T-cell (primary cell): ENCODE data around the gene NUP188. TPM values are rescaled to one million over a fixed set of nuclear protein-coding genes. Genes with fewer than 3 reads are reported as not detected.
"Not testable (repeated sequence)": the region's sequence is repeated elsewhere in the genome, so short reads cannot be mapped to it uniquely, and the experiment has no call there.

Source experiments
- ATAC-seq, 4 experiments: fragments of 200-7000 bp in 3 of 4; fragments of 150-1000 bp in 1 of 4; cut with Tn5 transposase; replicated peaks in 1 of 4; 1 replicate in 3 of 4; 2 replicates in 1 of 4; pipeline ENCODE4 v1.10.0; 2021; ENCODE audit warnings: moderate library complexity in 3 of 4, mild to moderate bottlenecking in 2 of 4, moderate number of reproducible peaks in 1 of 4
- CTCF ChIA-PET, 2 donors: fragments of 300-600 bp; sonication (Branson Sonifier 250); formaldehyde crosslinking; loops; one replicate each; lab custom pipeline; 2022; ENCODE audit warnings: antibody characterized with exemption in 2 of 2; lab: Charles Lee
- POLR2A ChIA-PET, 2 donors: fragments of 300-600 bp; sonication (Branson Sonifier 250); formaldehyde crosslinking; loops; one replicate each; lab custom pipeline; 2022; ENCODE audit warnings: antibody characterized with exemption in 2 of 2; lab: Charles Lee
- DNase-seq, 35 experiments: peaks; one replicate each; pipeline versions ENCODE4 v3.0.0 to v3.0.0-alpha.2; 2013 to 2023
- H3K27ac ChIP-seq: one replicate; pipeline ENCODE4 v1.5.1; 2013; ENCODE audit warnings: low read length
- H3K27me3 ChIP-seq, 2 experiments: replicated peaks in 1 of 2; 1 replicate in 1 of 2; 2 replicates in 1 of 2; pipeline versions ENCODE4 v1.6.1 to v1.7.0; 2013; ENCODE audit warnings: low read length in 1 of 2, mixed read lengths in 1 of 2; ENCODE audit not compliant: control insufficient read depth in 2 of 2, insufficient read depth in 2 of 2; ENCODE audit errors: extremely low read depth in 1 of 2
- H3K36me3 ChIP-seq, 2 donors: 1 replicate in 1 of 2; 2 replicates in 1 of 2; pipeline versions ENCODE4 v1.6.1 to v1.7.0; 2013; ENCODE audit warnings: low read length in 1 of 2; ENCODE audit not compliant: control insufficient read depth in 2 of 2, insufficient read depth in 1 of 2; ENCODE audit errors: extremely low read depth in 1 of 2
- H3K4me1 ChIP-seq, 2 experiments: 1 replicate in 1 of 2; 2 replicates in 1 of 2; pipeline versions ENCODE4 v1.6.1 to v1.7.0; 2013; ENCODE audit warnings: low read length in 2 of 2, mixed read lengths in 1 of 2; ENCODE audit not compliant: insufficient read depth in 2 of 2, control insufficient read depth in 1 of 2; ENCODE audit errors: extremely low read depth in 1 of 2
- H3K4me3 ChIP-seq, 2 donors: 1 replicate in 1 of 2; 2 replicates in 1 of 2; pipeline versions ENCODE4 v1.5.1 to v1.7.0; 2013; ENCODE audit warnings: mild to moderate bottlenecking in 2 of 2, low read length in 1 of 2, moderate library complexity in 1 of 2; ENCODE audit not compliant: control insufficient read depth in 1 of 2; ENCODE audit errors: extremely low read depth in 1 of 2
- H3K9me3 ChIP-seq: 2 replicates; pipeline ENCODE4 v1.7.0; 2013
- H3K27ac Mint-ChIP-seq, 2 donors: one replicate each; pipeline ENCODE4 v1.8.0; 2020 to 2021; ENCODE audit warnings: mild to moderate bottlenecking in 2 of 2, mixed read lengths in 2 of 2
- H3K27me3 Mint-ChIP-seq, 2 donors: one replicate each; pipeline ENCODE4 v1.8.0; 2021 to 2022; ENCODE audit warnings: mixed read lengths in 2 of 2
- H3K36me3 Mint-ChIP-seq: one replicate; pipeline ENCODE4 v1.8.0; 2021; ENCODE audit warnings: mixed read lengths
- H3K4me1 Mint-ChIP-seq, 3 donors: one replicate each; pipeline ENCODE4 v1.8.0; 2020 to 2022; ENCODE audit warnings: mixed read lengths in 3 of 3, mild to moderate bottlenecking in 1 of 3
- H3K4me3 Mint-ChIP-seq, 3 donors: one replicate each; pipeline ENCODE4 v1.8.0; 2020 to 2022; ENCODE audit warnings: mild to moderate bottlenecking in 3 of 3, mixed read lengths in 3 of 3, moderate library complexity in 3 of 3
- H3K9me3 Mint-ChIP-seq, 3 donors: one replicate each; pipeline ENCODE4 v1.8.0; 2020 to 2022; ENCODE audit warnings: mixed read lengths in 3 of 3
- WGBS: methylation state at CpG from one replicate; pipeline ENCODE4 v1.1.5; 2013; ENCODE audit warnings: missing lambda C conversion rate; ENCODE audit not compliant: insufficient coverage; 5-methylcytosine and 5-hydroxymethylcytosine counted together
- total RNA-seq, 35 experiments: library from RNA in 6 of 35; stranded (reverse) in 6 of 35; fragments of 120-200 nt in 1 of 35; gene quantifications; one replicate each; pipeline versions ENCODE4 v1.2.1 to v1.2.4 and lab custom pipeline; 2013 to 2026

NUP188 gene
- total RNA-seq, 5 donors from 2014 or later (not counting 1 experiment from before 2014, with no cell fraction given) = 51.0 to 78.4 (median 71.3) TPM

DNA sequence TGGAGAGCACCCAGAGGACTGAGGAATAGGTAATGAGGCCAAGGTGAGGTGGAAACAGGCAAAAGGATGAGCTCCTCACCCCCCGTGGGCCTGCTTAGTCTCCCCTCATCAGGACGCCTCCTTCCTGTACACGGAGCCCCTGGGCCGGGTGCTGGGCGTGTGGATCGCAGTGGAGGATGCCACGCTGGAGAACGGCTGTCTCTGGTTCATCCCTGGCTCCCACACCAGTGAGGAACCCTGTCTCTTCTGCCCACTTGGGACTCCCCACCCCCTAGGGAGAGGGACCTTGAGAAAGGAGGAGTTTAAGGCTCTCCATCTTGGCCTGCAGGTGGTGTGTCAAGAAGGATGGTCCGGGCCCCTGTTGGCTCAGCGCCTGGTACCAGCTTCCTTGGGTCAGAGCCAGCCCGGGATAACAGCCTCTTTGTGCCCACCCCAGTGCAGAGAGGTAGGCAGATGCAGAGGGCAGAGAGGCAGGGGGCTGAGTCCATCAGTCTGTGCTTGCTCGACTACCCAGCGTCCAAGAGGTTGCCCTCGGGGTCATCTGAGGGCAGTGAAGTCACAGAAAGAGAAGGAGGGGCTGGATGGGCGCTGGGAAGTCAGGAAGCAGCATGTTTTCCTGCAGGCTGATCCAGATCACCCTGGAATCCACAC lies 7.1 kb upstream of the NUP188 start:
- H3K27ac Mint-ChIP-seq = no peak overlapping the region
- Histone ChIP-seq H3K4me1 (peaks cover 0 to under 1% of the 10 kb centered on the region in 2 experiments), H3K9me3 (no peaks in the 10 kb centered on the region), H3K27me3 (no peaks in the 10 kb centered on the region), H3K4me3 (no peak overlapping the region), H3K27ac (no peak overlapping the region), H3K36me3 (peaks cover 3 to 6% of the 10 kb centered on the region in 2 donors)
- peaks cover under 1% of the 10 kb centered on the region in 3 donors for H3K4me1 Mint-ChIP-seq
- DNase-seq = no peak
- no peaks in the 10 kb centered on the region for H3K27me3 Mint-ChIP-seq
- POLR2A ChIA-PET = interaction anchor here in 1 of 2 donors (0.6 kb wide), 1 partner anchor 88 kb away, joined by 5 read pairs; the partner anchor contains the start of gene SH3GLB2
- no peak overlapping the region for H3K4me3 Mint-ChIP-seq
- H3K36me3 Mint-ChIP-seq = no peaks in the 10 kb centered on the region
- 87% methylated on average over 6 of the region's 15 CpGs for WGBS
- ATAC-seq = no peak
- H3K9me3 Mint-ChIP-seq = no peaks in the 10 kb centered on the region
- CTCF ChIA-PET = no interaction called here

DNA sequence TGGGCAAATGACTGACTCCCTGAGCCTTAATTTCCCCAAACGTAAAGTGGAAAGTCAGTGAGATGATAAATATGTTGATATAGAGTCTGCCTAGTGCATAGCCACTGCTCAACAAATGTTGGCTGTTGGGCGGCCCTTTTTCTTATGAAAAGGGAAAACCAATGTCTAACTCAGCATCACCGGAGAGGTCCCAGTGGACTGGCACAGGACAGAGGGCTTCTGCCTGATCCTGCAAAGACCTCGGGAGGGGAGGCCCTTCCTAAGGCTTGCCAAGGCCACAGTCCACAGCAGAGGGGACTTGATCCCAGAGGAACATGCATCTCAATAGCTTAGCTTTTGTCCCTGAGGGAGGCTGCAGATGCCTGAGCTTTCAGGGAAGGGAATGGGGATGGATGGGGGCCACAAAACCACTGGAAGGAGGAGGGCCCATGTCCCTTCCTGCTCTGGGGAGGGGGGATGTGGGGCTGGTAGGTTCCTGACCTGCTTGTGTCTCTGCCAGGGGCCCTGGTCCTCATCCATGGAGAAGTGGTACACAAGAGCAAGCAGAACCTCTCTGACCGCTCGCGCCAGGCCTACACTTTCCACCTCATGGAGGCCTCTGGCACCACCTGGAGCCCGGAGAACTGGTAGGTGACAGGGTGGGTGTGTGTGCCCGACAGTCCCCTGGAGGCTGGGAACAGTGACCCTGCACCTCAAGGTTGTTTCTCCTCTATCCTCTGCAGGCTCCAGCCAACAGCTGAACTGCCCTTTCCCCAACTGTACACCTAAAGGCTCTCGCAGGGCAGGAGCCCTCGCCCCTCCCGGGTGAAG lies 6.3 kb upstream of the NUP188 start:
- H3K36me3 Mint-ChIP-seq = peaks cover 5% of the 10 kb centered on the region
- Histone ChIP-seq H3K36me3 (peaks cover 6 to 8% of the 10 kb centered on the region in 2 donors), H3K4me1 (peaks cover 0 to 8% of the 10 kb centered on the region in 2 experiments), H3K4me3 (no peak overlapping the region), H3K9me3 (no peaks in the 10 kb centered on the region), H3K27me3 (no peaks in the 10 kb centered on the region), H3K27ac (no peak overlapping the region)
- POLR2A ChIA-PET = no interaction called here
- H3K4me3 Mint-ChIP-seq = no peak overlapping the region
- no peak overlapping the region for H3K27ac Mint-ChIP-seq
- H3K4me1 Mint-ChIP-seq = peaks cover 8% of the 10 kb centered on the region in 3 donors
- CTCF ChIA-PET = no interaction called here
- WGBS = 98% methylated on average over 6 of the region's 12 CpGs
- no peaks in the 10 kb centered on the region for H3K27me3 Mint-ChIP-seq
- DNase-seq = no peak
- H3K9me3 Mint-ChIP-seq = no peaks in the 10 kb centered on the region
- no peak for ATAC-seq

DNA sequence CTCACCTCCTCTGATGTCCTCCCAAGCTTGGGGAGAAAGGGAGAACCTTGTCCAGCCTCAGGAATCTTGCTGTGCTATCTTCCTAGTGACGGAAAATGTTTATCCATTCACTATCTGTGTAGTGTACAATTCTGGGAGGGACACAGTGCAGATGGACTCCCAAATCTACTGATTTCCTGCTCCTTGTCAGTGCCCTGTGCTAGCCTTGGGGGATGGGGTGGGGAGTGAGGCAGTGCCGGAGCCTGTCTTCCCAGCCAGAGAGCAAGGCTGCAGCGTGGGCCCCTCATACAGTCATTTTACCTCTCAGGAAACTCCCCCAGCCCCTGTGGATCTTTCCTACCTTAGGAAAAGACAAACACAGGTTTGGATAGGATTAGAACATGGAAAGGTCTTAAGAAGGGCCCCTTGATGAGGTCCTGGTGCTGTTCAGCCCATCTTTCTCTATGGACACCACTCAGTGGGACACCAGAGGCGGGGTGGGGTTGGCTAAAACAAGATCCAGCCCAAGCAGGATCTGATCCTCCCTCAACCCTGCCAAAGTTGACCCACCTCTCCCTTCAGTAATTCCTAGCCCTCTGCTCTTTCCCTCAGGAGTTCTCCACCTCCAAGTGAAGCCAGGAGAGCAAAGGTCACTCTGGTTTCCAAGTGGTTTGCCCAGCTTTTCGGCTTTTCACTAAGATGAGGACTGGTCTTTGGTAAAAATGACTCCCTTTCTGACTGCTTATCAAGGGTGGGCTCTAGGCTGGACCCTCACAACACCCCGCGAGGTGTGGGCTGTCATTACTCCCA lies 3.5 kb upstream of the NUP188 start:
- no peaks in the 10 kb centered on the region for H3K27me3 Mint-ChIP-seq
- Histone ChIP-seq H3K4me1 (peaks cover 10 to 29% of the 10 kb centered on the region in 2 experiments), H3K27me3 (no peaks in the 10 kb centered on the region), H3K4me3 (no peak overlapping the region), H3K36me3 (peaks cover 6 to 8% of the 10 kb centered on the region in 2 donors), H3K27ac (no peak overlapping the region), H3K9me3 (no peaks in the 10 kb centered on the region)
- no peak overlapping the region for H3K4me3 Mint-ChIP-seq
- ChIA-PET POLR2A (no interaction called here), CTCF (no interaction called here)
- H3K9me3 Mint-ChIP-seq = no peaks in the 10 kb centered on the region
- H3K36me3 Mint-ChIP-seq = peaks cover 6% of the 10 kb centered on the region
- 98% methylated on average over 4 of the region's 7 CpGs for WGBS
- H3K27ac Mint-ChIP-seq = no peak overlapping the region
- DNase-seq (no peak), ATAC-seq (no peak)
- H3K4me1 Mint-ChIP-seq = peaks cover 22 to 33% (median 30%) of the 10 kb centered on the region in 3 donors

DNA sequence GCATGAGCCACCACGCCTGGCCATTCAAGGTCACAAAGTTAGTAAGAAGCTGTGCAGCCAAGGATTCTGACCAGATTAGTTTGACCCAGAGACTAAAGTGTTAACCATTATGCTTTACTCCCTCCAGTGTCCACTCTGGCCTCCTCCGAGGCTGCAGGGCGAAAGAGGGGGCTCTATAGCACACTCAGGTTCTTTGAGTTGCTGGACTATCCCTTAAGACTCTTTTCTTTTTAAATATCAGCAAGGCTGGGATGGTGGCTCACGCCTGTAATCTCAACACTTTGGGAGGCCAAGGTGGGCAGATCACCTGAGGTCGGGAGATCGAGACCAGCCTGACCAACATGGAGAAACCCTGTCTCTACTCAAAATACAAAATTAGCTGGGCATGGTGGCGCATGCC lies 2.5 kb upstream of the NUP188 start:
- H3K9me3 Mint-ChIP-seq, H3K27me3 Mint-ChIP-seq, H3K4me3 Mint-ChIP-seq, H3K27me3 ChIP-seq, H3K27ac Mint-ChIP-seq, CTCF ChIA-PET, H3K9me3 ChIP-seq, H3K27ac ChIP-seq, POLR2A ChIA-PET, ATAC-seq, H3K4me3 ChIP-seq, DNase-seq, H3K36me3 Mint-ChIP-seq: not testable (repeated sequence)
- Histone ChIP-seq H3K36me3 (peaks cover 6 to 11% of the 10 kb centered on the region in 2 donors), H3K4me1 (peaks cover 10 to 29% of the 10 kb centered on the region in 2 experiments)
- H3K4me1 Mint-ChIP-seq = peaks cover 22 to 36% (median 31%) of the 10 kb centered on the region in 3 donors
- WGBS = 90% methylated on average over 3 of the region's 7 CpGs

DNA sequence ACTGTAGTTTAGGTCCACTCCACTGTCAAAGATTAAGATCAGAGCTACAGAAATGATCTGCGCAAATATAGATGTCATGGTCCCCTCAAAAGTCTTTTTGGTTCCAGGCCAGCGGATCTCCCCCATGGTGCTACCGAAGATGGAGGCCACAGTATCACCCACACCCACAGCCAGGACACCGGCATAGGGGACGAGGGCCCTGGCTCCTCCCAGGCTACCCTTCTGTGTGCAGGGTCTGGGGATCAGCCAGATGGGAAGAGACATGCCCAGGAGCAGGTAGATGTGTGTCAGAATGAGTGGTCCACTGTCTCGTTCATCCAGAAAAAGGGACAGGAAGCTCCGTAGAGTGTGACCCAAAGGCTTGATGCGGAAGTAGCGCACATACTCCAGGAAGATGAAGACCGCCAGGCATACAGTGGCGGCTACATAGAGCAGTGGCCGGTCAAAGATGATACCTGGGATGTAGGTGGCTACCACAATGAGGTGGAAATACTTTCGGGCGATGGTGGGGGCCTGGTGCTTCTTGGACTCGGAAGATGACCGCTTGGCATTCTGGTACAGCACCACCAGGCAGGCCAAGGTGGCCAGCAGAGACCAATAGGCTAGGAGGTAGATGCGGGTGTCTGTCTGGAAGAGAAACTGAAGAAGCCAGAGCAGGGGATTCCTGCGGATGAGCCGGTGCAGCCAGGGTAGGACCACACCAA lies 1.5 kb upstream of the NUP188 start:
- Mint-ChIP-seq H3K4me3 (peak overlapping the region; percentile 96 to 99 (median 96)), H3K27me3 (no peaks in the 10 kb centered on the region), H3K36me3 (peaks cover 6% of the 10 kb centered on the region), H3K27ac (peak overlapping the region; percentile 93 to 97), H3K4me1 (peaks cover 24 to 36% (median 33%) of the 10 kb centered on the region in 3 donors), H3K9me3 (no peaks in the 10 kb centered on the region)
- Histone ChIP-seq H3K36me3 (peaks cover 6 to 17% of the 10 kb centered on the region in 2 donors), H3K27ac (no peak overlapping the region), H3K4me1 (peaks cover 10 to 29% of the 10 kb centered on the region in 2 experiments), H3K9me3 (no peaks in the 10 kb centered on the region), H3K27me3 (no peaks in the 10 kb centered on the region), H3K4me3 (no peak overlapping the region)
- 95% methylated on average over 12 of the region's 19 CpGs for WGBS
- ChIA-PET CTCF (no interaction called here), POLR2A (interaction anchor here in 1 of 2 donors (0.7 kb wide), 1 partner anchor 197 kb away, joined by 4 read pairs; no protein-coding TSS in a partner anchor)
- ATAC-seq (no peak), DNase-seq (no peak)
